RWPE1 (cell line): ENCODE results near the gene GOT2.
A peak's percentile ranks its signal among the peaks of the same experiment; 100 is the strongest.
"Not testable (repeated sequence)": the region's sequence is repeated elsewhere in the genome, so short reads cannot be mapped to it uniquely, and the experiment has no call there.

Experiments used
- CTCF ChIA-PET: fragments of 350-600 bp; sonication (Branson Sonifier 250); formaldehyde crosslinking; extraction: SDS; loops from one replicate; lab custom pipeline; 2021; lab: Yijun Ruan, JAX
- POLR2A ChIA-PET: fragments of 400-600 bp; formaldehyde crosslinking; extraction: SDS; loops from one replicate; lab custom pipeline; 2020; ENCODE audit warnings: antibody characterized with exemption; ENCODE audit not compliant: low non-redundant PET; lab: Yijun Ruan, JAX
- DNase-seq: peaks from one replicate; pipeline ENCODE4 v3.0.0; 2012; ENCODE audit warnings: low spot score
- H3K27ac ChIP-seq: fragments of 450-650 bp; 2 replicates; pipeline ENCODE4 v1.5.1; 2017
- CTCF ChIP-seq: fragments of 450-650 bp; conservative IDR thresholded peaks from 2 replicates; pipeline ENCODE4 v1.5.1; 2017; ENCODE audit warnings: low read depth, mild to moderate bottlenecking

GOT2 gene

GRCh38 chr16:58755989-58756649 is 22.0 kb upstream of the GOT2 start:
- no peak overlapping the region for H3K27ac ChIP-seq
- peak; percentile 61 for DNase-seq
- peak; percentile 76 for TF ChIP-seq CTCF
- ChIA-PET CTCF (interaction anchor here (0.5 to 1.6 kb wide), 11 partner anchors 9 to 524 kb away, joined by 3 to 19 read pairs (median 4); partner anchors contain the start of gene SLC38A7), POLR2A (no interaction called here)

DNA sequence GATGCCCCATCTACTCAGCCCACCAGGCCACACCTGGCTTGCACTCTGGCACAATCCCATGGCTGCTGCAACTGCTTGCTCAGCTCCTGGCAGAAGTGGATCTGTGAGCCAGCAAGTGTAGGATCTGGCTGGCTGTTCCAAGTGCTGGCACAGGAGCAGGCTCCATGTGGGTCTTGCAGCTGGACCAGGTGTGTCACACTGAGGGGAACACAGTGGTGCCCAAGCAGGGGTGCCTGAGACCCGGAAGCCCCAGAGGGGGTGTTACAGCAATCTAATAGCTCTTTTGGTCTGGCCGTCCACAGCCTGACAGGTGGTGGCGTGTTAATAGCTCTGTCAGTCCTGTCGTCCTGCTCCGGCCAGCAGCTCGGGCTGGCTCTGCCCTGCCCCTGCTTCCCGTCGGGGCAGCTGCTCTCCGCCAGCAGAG is 19.6 kb upstream of the GOT2 start:
- no peak overlapping the region for H3K27ac ChIP-seq
- ChIA-PET CTCF (interaction anchor here (0.8 kb wide), 1 partner anchor 75 kb away, joined by 4 read pairs; no protein-coding TSS in a partner anchor), POLR2A (interaction anchor here (0.5 kb wide), 1 partner anchor 76 kb away, joined by 3 read pairs; no protein-coding TSS in a partner anchor)
- TF ChIP-seq CTCF: no peak
- DNase-seq: no peak

GRCh38 chr16:58744497-58744896 is 10.4 kb upstream of the GOT2 start:
- TF ChIP-seq CTCF: no peak
- POLR2A ChIA-PET: no interaction called here
- no peak overlapping the region for H3K27ac ChIP-seq
- CTCF ChIA-PET: interaction anchor here (0.7 to 1.0 kb wide), 2 partner anchors 10 to 12 kb away, joined by 3 read pairs; no protein-coding TSS in a partner anchor
- DNase-seq: no peak

DNA sequence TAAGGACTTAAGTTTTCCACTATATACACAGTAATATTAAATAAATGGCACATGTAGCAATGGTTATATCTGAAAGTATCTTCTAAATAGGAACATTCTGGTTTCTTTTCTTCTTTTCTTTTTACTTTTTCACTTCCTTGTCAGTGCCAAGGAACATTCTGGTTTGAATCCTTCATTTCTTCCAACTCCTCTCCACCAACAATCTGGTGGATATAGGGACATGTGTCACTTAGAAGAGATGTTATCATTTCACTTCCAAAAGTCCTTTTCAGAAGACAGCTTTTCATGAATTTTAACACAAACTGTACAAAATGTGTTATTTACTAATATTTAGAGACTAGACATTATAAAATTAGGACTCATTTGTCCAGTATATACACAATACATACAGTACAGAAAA is 7.9 kb upstream of the GOT2 start:
- no peak for TF ChIP-seq CTCF
- CTCF ChIA-PET: no interaction called here

DNA sequence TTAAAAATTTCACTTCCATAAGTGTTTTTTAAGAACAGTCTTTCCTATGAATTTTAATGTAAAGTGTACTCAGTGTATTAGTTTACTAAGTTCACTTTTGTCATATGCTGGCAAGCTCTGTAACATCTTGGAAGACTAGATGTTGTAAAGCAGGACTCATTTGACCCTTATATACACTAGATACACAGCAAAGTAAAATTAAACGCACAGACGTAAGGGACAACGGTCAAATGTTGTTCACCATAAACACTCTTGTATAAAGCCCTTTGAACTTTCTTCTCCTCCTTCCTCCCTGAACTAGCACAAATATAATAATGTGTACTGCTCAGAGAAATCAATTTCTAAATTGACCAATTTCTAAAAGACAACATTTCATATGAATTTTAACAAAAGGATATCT is 7.0 kb upstream of the GOT2 start:
- CTCF ChIA-PET: no interaction called here
- POLR2A ChIA-PET: no interaction called here
- no peak overlapping the region for H3K27ac ChIP-seq
- DNase-seq: no peak
- no peak for TF ChIP-seq CTCF

More for the DNA sequence above, 7.9 kb upstream of the GOT2 start:
- POLR2A ChIA-PET: no interaction called here
- H3K27ac ChIP-seq: no peak overlapping the region
- DNase-seq: no peak

- H3K27ac ChIP-seq: no peak overlapping the region
- no peak for DNase-seq
- no peak for TF ChIP-seq CTCF
- POLR2A ChIA-PET: no interaction called here
- CTCF ChIA-PET: interaction anchor here (0.7 kb wide), 1 partner anchor 137 kb away, joined by 5 read pairs; no protein-coding TSS in a partner anchor
These were observed 4.7 kb upstream of the GOT2 start for GRCh38 chr16:58738672-58739296.

- POLR2A ChIA-PET, H3K27ac ChIP-seq, DNase-seq, CTCF ChIA-PET: not testable (repeated sequence)
These were observed 2.2 kb upstream of the GOT2 start for GRCh38 chr16:58736341-58736740.
